LNCAP (cell line): ENCODE measurements around the gene MYO9B.

Experiments used
- TF ChIP-seq, protein P1 (sequence below): fragments of 450-650 bp; IDR thresholded peaks from 2 replicates; pipeline ENCODE4 v1.5.1; 2017; ENCODE audit warnings: mild to moderate bottlenecking

MYO9B gene

DNA sequence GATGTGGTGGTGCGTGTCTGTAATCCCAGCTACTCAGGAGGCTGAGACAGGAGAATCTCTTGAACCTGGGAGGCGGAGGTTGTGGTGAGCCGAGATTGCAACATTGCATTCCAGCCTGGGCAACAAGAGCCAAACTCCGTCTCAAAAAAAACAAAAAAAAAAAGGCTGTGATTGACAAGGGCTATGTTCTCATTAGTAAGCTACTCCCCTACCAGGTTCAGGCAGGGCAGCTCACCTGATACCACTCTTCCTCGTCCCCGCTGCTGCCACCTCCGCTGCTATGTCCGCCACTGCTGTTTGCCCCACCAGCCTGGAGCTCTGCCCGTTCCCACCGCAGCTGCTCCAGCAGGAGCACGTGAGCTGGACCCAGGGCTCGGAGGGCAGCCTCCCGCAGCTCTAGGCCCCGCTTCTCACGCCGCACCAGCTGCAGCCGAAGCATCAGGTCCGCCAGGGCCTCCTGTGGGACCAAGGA lies 179.6 kb downstream of the MYO9B start:
- TF ChIP-seq, protein P1, sequence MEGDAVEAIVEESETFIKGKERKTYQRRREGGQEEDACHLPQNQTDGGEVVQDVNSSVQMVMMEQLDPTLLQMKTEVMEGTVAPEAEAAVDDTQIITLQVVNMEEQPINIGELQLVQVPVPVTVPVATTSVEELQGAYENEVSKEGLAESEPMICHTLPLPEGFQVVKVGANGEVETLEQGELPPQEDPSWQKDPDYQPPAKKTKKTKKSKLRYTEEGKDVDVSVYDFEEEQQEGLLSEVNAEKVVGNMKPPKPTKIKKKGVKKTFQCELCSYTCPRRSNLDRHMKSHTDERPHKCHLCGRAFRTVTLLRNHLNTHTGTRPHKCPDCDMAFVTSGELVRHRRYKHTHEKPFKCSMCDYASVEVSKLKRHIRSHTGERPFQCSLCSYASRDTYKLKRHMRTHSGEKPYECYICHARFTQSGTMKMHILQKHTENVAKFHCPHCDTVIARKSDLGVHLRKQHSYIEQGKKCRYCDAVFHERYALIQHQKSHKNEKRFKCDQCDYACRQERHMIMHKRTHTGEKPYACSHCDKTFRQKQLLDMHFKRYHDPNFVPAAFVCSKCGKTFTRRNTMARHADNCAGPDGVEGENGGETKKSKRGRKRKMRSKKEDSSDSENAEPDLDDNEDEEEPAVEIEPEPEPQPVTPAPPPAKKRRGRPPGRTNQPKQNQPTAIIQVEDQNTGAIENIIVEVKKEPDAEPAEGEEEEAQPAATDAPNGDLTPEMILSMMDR = no peak

DNA sequence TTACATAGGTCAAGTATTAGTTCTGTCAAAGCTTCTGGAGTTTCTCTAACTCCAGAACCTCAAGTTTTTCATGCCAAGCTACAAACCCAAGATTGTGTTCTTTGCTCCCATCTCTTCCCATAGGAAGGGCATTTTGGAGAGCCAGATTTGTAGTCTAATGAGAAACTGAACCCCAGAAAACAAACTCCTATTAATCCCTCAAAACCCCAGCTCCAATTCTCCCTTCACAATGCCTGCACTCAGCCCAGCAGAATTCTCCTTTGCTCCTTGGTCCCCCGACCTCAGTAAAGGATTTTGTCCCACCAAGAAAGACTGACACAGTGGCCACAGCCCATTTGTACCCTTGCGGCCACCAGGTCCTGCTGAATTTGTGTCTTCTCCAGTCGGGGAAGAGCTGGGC lies 180.6 kb downstream of the MYO9B start:
- TF ChIP-seq, protein P1 = no peak

DNA sequence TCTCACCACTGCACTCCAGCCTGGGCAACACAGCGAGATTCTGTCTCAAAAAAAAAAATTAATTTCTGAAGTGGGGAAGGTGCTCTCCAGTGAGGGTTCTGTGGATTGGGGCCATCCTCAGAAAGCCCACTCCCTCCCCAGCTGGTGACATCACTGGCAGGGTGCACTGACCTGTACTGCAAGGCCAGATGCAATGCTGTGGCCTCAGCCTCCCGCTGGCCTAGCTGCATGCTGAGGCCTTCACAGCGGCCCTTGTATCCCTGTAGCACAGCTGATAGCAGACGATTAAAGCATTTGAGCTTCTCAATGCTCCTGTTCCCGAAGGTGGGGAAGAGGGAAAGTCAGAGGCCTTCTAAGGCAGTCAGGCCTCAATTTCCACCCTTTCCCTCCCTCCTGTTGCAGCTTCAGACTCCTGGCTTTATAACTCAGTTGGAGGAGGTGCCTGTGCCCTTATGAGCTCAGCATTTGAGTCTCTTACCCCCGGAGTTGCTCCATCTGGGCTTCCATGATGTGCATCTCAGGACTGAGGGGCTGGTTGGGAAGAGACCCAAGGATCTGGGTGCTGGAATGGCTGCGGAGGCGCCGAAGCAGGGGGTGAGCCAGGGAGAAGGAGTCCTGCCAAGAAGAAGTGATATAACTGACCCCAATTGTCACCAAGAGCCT lies 183.7 kb downstream of the MYO9B start:
- TF ChIP-seq, protein P1 = no peak

DNA sequence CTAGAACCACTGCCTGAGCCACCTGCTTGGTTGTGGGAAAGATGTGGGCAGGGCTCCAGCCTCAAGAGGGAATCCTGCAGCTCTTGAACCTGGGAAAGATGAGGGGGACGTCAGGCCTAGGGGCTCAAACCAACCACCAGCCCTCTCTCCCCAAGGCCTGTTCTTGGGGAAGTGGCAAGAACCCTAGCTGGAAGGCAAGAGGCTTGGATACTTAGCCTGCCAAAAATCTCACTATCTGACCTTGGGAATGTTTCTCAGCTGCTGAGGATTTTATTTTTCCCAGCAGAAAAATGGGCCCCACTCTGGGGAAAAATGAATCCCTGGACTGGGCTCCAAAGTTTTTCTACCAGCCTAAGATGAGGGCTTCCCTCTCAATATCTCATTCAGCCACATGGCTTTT lies 184.4 kb downstream of the MYO9B start:
- TF ChIP-seq, protein P1 = no peak

DNA sequence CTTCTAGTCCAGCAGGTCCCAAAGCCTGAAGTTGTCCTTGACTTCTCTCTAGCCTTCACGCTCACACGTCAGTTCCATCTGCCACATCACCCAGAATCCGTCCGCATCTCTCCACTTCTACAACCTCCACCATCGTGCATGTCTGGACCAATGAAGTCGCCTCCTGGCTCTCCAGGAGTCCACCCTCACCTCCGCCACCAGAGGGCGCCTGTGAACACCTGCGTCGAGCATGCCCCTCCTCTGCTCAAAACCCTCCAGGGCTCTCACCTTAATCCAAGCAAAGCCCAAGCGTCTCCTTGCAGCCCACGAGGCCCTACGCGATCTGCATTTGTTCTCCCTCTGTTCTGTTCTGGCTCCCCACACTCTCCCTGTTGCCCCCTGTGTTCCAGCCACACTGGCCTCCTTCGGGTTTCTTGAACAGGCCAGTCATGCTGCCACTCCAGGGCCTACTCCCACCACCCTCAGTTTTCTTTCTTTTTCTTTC lies 185.3 kb downstream of the MYO9B start:
- TF ChIP-seq, protein P1 = peak; percentile 95

DNA sequence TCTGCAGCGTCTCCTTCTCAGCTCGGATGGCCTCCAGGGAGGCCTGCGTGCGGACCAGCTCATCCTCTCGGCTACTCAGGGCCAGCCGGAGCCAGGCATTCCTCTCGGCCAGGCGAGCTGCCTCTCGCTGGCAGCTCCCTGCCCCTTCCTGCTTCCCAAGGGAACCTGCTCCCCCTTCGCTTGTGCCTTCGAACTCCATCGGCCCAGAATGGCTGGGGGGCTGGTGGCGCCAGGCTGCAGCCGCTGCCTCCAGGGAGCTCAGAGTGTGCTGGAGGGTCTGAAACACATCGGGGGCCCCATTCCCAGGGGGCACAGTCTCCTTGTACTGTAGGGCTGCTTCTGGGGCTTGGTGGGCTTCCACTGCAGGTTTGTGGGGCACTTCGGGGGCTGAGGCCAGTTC lies 187.0 kb downstream of the MYO9B start:
- TF ChIP-seq, protein P1 = no peak
